GM18526 (cell line): ENCODE results near the gene RASGRF2.

Experiments
- POLR2A ChIP-seq: IDR thresholded peaks from 3 replicates; pipeline ENCODE4 v1.6.1; 2011; ENCODE audit not compliant: insufficient read length; ENCODE audit errors: extremely low read depth

Gene RASGRF2, protein sequence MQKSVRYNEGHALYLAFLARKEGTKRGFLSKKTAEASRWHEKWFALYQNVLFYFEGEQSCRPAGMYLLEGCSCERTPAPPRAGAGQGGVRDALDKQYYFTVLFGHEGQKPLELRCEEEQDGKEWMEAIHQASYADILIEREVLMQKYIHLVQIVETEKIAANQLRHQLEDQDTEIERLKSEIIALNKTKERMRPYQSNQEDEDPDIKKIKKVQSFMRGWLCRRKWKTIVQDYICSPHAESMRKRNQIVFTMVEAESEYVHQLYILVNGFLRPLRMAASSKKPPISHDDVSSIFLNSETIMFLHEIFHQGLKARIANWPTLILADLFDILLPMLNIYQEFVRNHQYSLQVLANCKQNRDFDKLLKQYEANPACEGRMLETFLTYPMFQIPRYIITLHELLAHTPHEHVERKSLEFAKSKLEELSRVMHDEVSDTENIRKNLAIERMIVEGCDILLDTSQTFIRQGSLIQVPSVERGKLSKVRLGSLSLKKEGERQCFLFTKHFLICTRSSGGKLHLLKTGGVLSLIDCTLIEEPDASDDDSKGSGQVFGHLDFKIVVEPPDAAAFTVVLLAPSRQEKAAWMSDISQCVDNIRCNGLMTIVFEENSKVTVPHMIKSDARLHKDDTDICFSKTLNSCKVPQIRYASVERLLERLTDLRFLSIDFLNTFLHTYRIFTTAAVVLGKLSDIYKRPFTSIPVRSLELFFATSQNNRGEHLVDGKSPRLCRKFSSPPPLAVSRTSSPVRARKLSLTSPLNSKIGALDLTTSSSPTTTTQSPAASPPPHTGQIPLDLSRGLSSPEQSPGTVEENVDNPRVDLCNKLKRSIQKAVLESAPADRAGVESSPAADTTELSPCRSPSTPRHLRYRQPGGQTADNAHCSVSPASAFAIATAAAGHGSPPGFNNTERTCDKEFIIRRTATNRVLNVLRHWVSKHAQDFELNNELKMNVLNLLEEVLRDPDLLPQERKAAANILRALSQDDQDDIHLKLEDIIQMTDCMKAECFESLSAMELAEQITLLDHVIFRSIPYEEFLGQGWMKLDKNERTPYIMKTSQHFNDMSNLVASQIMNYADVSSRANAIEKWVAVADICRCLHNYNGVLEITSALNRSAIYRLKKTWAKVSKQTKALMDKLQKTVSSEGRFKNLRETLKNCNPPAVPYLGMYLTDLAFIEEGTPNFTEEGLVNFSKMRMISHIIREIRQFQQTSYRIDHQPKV (N-terminal part only)

DNA sequence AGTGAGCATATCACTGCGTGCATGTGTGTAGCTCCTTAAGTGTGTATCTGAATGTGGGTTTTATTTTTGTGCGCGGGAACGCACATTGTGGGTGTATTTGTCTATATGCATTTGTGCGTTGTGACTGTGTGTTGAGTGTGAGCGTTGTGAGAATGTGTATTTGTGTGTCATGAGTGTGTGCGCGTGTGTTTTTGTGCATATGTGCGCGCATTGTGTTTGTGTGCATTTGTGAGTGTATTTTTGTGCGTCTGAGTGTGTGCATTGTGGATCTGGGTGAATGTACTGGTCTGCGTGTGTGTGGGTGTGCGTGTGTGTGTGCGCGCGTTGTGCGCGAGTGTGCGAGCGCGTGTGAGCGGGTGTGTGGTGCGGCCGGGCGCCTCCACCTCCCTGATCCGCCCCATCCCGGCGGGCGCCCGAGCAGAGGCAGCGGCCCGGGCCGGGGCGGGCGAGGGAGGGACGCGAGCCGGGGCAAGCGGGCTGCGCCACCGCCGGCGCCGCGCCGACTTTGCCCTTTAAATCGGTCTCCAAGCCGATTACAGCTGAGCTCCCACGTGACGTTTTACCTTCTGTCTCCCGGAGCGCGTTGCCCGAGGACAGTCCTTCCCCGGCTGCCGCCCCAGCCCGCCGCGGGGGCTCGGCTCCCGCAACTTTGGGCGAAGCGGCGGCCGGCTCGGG is at the start of gene RASGRF2:
Gene RASGRF2, plus strand, starts transcription at position 596 of the 675 bp plus-strand sequence. CDS start 376 bp downstream, outside the sequence.
- no peak for TF ChIP-seq POLR2A

DNA sequence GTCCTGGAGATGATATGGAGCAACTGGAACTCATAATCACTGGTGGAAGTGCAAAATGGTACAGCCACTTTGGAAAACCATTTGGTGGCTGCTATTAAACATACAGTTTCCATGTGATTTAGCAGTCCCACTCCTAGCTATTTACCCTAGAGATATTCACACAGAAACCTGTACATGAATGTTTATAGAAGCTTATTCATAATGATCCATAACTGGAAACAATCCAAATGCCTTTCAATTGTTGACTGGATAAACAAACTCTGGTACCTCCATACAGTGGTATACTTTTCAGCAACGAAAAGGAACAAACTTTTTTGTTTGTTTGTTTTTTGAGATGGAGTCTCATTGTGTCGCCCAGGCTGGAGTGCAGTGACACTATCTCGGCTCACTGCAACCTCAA is 47.7 kb upstream of the RASGRF2 start:
- TF ChIP-seq POLR2A = no peak

DNA sequence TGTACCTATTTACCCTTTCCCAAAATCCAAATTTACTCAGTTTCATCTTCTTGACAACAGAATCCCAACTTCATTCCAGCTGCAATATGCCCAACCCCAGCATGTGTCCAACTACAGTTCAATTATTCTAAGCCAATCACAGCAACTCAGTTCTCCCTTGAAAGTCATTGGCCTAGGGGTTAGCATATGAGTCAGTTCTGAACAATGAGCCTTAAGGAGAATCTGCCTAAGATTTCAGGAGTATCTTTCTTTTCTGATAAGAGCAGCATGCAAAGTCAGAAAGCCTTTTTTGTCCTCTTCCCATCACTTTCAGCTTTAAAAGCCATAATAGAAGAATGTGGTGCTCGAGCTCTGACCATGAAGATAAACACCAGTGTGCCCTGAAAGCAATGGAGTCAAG is 44.4 kb upstream of the RASGRF2 start:
- TF ChIP-seq POLR2A = no peak

DNA sequence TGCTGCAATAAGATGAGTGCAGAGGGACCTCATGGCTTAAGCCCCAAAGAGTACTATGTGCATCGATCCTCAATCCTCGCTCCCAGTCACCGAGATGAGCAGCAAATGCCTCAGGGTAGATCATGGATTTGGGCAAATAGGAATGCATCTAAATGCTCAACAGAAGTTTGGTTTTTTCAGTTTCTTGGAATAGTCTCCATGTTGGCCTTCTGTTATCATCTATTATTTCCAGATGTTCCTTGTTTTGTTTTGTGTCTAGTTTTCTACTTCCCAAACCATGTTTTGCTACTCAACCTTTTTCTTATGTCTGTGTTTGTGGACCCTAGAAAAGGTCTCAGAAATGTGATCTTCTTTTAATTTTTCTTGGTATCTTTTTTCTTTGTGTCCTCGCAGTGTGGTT is 43.5 kb upstream of the RASGRF2 start:
- TF ChIP-seq POLR2A = no peak

DNA sequence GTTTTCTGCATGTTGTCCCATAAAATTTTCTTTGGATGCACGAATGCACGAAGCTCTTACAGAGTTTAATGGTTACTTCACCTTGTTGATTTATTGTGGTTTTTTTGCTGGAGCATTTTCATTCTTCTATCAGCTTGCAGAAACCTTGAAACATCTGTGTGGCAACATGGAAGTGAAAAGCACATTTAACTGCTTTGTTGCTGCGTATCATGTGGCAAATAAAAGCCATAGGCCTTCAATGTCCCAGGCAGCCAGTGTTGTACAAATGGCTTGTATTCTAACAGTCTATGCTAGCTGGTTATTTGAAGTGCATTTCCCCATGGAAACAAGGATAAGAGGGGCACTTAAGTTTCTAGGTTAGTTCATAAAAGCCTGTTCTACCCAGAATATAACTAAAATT is 42.5 kb upstream of the RASGRF2 start:
- no peak for TF ChIP-seq POLR2A

DNA sequence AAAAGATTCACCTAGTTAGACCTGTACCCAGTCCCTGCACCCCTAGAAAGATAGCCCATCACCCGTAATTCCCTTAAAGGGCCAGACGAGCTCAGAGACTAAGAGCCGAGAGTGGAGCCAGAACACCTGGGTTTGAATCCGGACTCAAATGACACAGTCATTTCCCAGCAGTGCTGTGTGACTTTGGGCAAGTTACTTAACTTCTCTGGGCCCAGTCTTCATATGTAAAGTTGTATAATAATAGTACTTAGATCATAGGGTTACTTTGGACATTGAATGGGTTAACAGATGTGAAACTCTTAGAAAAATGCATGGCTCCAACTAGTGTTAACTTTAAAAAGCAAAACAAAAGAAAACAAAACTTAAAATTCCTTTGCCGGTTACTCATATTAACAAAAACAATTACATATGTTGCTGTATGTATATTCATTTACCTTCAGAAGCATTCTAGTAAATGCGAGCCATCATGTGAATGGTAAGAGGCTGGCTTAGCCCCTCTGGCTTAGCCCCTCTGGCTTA is 40.4 kb upstream of the RASGRF2 start:
- TF ChIP-seq POLR2A = no peak

DNA sequence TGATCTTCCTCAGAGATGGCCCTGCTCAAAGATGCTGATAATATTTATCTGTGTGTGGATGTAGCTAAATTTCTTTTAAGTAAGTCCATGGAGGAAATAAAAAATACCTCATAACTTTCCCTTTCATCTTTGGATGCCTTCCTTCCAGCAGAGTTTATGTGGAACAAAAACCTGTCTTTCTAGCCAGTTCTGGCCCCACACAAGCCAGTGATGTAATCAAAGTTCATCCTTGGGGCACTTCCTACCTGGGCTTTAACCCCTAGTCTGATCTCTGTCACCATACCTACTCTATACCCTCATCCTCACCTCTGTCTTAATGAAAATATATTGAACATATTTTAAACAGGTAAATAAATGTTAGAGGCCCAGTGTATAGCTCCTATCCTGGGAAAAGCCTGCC is 39.8 kb upstream of the RASGRF2 start:
- TF ChIP-seq POLR2A = no peak

DNA sequence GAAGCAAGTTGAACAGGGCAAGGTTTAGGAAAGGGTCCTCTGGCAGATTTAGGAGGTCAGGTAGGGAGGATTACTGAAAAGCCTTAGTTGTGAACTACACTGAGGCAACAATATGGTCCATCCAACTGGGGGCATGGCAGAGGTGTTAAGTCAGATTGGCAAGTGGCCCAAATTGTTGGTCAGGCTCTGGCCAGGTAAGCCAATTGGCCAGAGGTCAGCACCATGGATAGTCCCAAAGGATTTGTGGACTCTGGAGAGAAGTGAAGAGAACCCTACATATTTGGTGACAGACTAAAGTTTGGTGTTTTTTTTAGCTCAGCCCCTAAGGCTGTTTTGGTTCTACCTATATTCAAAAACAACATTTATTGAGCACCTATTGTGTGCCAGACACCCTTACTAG is 39.1 kb upstream of the RASGRF2 start:
- no peak for TF ChIP-seq POLR2A

DNA sequence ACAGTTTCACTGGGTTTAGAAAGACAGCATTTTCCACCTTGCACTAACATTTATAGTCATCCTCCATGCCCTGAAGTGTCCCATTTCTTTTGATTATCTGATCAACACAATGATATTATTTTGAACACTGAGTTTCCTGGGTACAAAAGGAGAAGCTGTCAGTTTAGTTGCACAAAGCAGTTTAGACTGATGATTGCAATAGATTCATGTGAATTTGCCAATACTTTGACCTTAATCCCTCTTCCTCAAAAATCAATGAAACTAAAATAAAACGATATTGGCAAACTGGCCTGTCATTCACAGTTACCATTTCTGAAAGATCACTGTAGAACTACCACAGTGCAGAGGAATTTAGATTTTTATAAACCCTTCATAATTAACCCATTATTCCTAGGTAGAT is 34.2 kb upstream of the RASGRF2 start:
- no peak for TF ChIP-seq POLR2A

DNA sequence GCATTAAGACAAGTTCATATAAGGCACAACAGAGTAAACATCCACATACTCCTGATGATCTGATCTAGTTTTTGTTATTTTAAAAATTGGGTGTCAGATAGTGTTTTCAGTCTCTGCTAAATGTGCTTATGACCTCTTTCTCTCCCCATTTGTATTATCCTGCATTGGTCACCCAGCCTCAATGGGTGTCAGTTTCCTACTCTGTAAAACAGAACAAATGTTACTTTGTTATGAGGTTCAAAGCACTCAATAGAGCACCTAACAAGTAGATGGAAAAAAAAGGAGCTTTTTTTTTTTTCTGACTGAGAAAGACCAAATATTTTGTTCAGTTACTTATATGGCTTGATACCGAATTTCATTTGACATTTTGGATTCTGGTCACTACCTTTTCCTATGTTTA is 33.6 kb upstream of the RASGRF2 start:
- no peak for TF ChIP-seq POLR2A

DNA sequence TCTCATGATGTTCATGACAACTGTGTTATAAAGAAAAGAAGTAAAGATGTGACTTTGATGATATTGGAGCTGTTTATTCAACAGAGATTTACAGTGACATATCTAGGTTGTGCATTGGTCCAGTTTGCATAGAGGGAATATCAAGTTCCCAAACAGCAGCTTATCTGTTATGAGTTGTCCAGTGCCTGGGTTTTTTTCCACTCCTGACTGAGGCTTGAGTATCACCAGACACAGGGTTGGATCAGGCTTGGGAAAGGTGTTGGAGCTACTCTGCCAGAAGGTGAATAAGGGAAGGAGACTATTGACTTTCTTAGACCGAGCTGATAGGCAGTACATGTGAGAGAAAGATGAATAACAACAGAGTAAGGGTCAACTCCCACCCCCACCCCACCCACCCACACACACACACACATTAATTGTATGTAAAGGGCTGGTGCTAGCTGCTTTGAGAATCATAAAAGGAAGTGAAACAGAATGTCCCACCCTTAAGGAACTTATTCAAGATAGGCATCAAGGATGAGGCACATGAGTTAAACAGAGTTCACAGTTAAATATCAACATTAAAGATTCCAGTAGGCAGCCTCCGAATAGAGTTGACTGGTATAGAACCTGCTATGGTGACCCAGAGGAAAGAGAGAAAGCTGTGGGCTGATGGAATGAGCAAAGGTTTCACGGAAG is 33.0 kb upstream of the RASGRF2 start:
- TF ChIP-seq POLR2A = no peak

DNA sequence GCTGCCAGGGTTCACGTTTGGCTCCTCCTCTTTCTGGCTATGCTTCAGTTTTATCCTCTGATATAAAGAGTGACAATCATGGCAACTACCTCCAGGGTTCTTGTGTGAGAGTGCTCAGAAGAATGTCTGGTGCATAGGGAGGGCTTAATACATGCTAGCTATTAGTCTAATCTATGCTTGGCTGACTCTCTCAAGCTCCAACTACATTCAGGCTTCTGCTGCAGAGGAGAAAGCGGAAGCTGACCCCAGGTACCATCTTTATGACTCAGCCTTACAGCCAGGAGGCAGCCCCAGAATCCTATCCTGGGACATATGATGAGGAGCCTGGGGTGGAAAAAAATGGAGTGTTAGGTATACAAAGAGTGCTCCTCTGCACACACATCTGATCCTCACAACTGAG is 32.1 kb upstream of the RASGRF2 start:
- TF ChIP-seq POLR2A = no peak

DNA sequence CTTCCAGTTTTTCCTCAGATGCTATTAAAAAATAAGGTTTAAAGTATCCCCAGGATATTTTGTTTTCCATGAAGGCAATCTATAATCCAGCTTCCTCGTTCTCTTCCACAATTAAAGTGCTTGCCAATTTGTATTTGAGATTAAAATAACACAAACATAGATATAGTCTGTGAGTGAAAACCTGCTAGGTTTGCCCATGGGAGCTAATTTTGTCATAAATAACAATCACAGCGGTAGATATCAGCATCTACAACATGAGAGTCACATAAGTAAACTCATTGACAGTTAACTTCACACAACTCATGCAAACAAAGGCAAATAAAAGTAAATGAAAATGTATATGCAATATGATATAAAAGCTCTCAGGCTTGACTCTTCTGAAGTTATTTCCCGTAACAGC is 29.2 kb upstream of the RASGRF2 start:
- TF ChIP-seq POLR2A = no peak

DNA sequence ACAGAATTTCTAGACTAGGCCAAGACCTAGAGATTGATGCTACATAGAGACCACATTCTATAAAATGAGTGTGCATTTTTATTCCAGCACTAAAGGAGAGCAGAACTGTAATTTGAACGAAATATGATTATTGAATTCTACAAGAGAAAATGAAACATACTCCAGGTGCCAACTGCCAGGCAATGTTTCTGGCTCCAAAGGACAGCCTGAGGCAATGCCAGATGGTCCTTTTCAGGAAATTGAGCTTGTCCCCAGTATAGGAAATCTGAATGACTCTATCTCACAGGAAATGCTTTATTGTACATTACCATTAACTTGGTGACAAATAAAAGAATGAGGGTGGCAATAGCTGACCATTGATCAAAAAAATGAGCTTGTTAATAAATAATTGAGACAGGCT is 28.8 kb upstream of the RASGRF2 start:
- no peak for TF ChIP-seq POLR2A
